ENCODE results near the gene GRHL1. TPM values are rescaled to one million over a fixed set of nuclear protein-coding genes. Genes with fewer than 3 reads are reported as not detected.

Gene GRHL1
- total and polyA plus RNA-seq, 9 of the 15 experiments (the other 6 are each of a cell fraction or from before 2014, with no cell fraction given): 1.7 to 6.1 (median 4.7) TPM

DNA sequence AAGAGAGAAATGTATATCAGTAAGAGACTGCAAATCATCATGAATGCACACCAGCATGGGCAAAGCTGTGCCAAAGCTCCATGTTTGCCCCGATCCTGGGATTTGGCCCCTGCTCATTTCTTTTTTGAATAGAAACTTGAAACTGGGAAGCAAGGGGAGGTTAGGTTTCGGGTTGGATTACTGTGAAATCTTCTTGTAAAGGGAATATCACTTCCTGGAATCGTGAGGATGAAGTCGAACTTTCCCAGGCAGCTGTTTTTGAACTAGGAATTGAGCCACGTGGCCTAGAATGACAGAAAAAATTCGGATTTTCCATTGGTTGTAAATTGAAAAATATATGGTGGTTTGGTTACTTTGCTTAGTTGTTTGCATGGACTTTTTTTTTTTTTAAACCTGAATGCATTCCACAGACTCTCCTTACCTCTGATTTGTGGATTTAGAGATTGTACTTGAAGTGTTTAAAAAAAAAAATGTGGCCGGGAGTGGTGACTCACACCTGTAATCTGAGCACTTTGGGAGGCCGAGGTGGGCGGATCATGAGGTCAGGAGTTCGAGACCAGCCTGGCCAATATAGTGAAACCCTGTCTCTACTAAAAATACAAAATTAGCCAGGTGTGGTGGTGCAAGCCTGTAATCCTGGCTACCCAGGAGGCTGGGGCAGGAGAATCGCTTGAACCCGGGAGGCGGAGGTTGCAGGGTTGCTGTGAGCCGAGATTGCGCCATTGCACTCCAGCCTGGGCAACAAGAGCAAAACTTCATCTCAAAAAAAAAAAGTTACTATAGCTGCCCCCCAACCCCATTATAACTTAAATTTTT is 32.1 kb downstream of the GRHL1 start (continued):
- TF ChIP-seq ZBTB1 (CRISPR knock-in tag; IDR thresholded peaks at IDR 0.05; ENCODE audit: borderline replicate concordance, low read depth) (no peak), USF1 (CRISPR knock-in tag; IDR thresholded peaks at IDR 0.05) (no peak), DACH1 (IDR thresholded peaks at IDR 0.05; ENCODE audit: partially characterized antibody) (no peak), MEF2D (tag; conservative IDR thresholded peaks at IDR 0.05; ENCODE audit: low read depth) (no peak), ATF7 (IDR thresholded peaks at IDR 0.05) (0 out of 2 replicates have a peak, but pooled peaks have one; percentile 15), RBM22 (IDR thresholded peaks at IDR 0.05; ENCODE audit: low read depth, low read length, poor library complexity, severe bottlenecking) (no peak), ZNF384 (IDR thresholded peaks at IDR 0.05; ENCODE audit: low read depth, low read length) (peak; percentile 52), JUND (IDR thresholded peaks at IDR 0.05; ENCODE audit: borderline replicate concordance, low read depth, low read length) (0 out of 2 replicates have a peak, but pooled peaks have one; percentile 13), JUND (tag; IDR thresholded peaks at IDR 0.05; ENCODE audit: borderline replicate concordance, low read depth, low read length) (no peak), BCOR (IDR thresholded peaks at IDR 0.05) (peak; percentile 41; the same call in 1 of the 2 replicates), LCOR (CRISPR knock-in tag; IDR thresholded peaks at IDR 0.05) (no peak), SMAD3 (CRISPR knock-in tag; conservative IDR thresholded peaks at IDR 0.05) (no peak), EGR1 (conservative IDR thresholded peaks at IDR 0.05) (peak; percentile 79)
- TF ChIP-seq, protein P1, sequence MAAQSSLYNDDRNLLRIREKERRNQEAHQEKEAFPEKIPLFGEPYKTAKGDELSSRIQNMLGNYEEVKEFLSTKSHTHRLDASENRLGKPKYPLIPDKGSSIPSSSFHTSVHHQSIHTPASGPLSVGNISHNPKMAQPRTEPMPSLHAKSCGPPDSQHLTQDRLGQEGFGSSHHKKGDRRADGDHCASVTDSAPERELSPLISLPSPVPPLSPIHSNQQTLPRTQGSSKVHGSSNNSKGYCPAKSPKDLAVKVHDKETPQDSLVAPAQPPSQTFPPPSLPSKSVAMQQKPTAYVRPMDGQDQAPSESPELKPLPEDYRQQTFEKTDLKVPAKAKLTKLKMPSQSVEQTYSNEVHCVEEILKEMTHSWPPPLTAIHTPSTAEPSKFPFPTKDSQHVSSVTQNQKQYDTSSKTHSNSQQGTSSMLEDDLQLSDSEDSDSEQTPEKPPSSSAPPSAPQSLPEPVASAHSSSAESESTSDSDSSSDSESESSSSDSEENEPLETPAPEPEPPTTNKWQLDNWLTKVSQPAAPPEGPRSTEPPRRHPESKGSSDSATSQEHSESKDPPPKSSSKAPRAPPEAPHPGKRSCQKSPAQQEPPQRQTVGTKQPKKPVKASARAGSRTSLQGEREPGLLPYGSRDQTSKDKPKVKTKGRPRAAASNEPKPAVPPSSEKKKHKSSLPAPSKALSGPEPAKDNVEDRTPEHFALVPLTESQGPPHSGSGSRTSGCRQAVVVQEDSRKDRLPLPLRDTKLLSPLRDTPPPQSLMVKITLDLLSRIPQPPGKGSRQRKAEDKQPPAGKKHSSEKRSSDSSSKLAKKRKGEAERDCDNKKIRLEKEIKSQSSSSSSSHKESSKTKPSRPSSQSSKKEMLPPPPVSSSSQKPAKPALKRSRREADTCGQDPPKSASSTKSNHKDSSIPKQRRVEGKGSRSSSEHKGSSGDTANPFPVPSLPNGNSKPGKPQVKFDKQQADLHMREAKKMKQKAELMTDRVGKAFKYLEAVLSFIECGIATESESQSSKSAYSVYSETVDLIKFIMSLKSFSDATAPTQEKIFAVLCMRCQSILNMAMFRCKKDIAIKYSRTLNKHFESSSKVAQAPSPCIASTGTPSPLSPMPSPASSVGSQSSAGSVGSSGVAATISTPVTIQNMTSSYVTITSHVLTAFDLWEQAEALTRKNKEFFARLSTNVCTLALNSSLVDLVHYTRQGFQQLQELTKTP (IDR thresholded peaks at IDR 0.05; ENCODE audit: low read depth in 1 of 2, partially characterized antibody in 2 of 2): no peak

Measured in K562 (cell line).